ENCODE data around the gene FBXL16. TPM values are rescaled to one million over a fixed set of nuclear protein-coding genes. Genes with fewer than 3 reads are reported as not detected.

Gene FBXL16
- total RNA-seq, 1 donor from 2014 or later: 0.20 TPM

GRCh38 chr16:678209-678857, 27.3 kb downstream of the FBXL16 start:
- DNase-seq (ENCODE audit: low read depth, low spot score): no peak

- no peak for DNase-seq (ENCODE audit: low read depth, low spot score)
Observed at GRCh38 chr16:677316-678190, 28.0 kb downstream of the FBXL16 start.

GRCh38 chr16:676913-677312, 28.7 kb downstream of the FBXL16 start:
- DNase-seq (ENCODE audit: low read depth, low spot score): no peak

- no peak for DNase-seq (ENCODE audit: low read depth, low spot score)
Observed at GRCh38 chr16:676565-676902, 29.1 kb downstream of the FBXL16 start.

- no peak for DNase-seq (ENCODE audit: low read depth, low spot score)
Observed at GRCh38 chr16:675884-676564, 29.6 kb downstream of the FBXL16 start.

- DNase-seq (ENCODE audit: low read depth, low spot score): no peak
Observed at GRCh38 chr16:674968-675883, 30.4 kb downstream of the FBXL16 start, which contains the start of gene RHBDL1. Gene RHBDL1, plus strand, starts transcription at chr16:675671. Its CDS starts 120 bp downstream, at chr16:675791.

- DNase-seq (ENCODE audit: low read depth, low spot score): no peak
Observed at GRCh38 chr16:674214-674881, 31.3 kb downstream of the FBXL16 start.

- DNase-seq (ENCODE audit: low read depth, low spot score): no peak
Observed at GRCh38 chr16:673399-673991, 32.1 kb downstream of the FBXL16 start.

- DNase-seq (ENCODE audit: low read depth, low spot score): no peak
Observed at GRCh38 chr16:672851-673250, 32.8 kb downstream of the FBXL16 start.

- DNase-seq (ENCODE audit: low read depth, low spot score): no peak
Observed at GRCh38 chr16:672371-672770, 33.2 kb downstream of the FBXL16 start.

GRCh38 chr16:671353-672131, 34.1 kb downstream of the FBXL16 start:
- DNase-seq (ENCODE audit: low read depth, low spot score): no peak

- no peak for DNase-seq (ENCODE audit: low read depth, low spot score)
Observed at GRCh38 chr16:670485-671352, 34.9 kb downstream of the FBXL16 start.

- no peak for DNase-seq (ENCODE audit: low read depth, low spot score)
Observed at GRCh38 chr16:669666-670065, 35.9 kb downstream of the FBXL16 start.

GRCh38 chr16:668519-669171, 37.0 kb downstream of the FBXL16 start:
- DNase-seq (ENCODE audit: low read depth, low spot score): no peak

- peak; percentile 44 for DNase-seq (ENCODE audit: low read depth, low spot score)
Observed at GRCh38 chr16:667780-668518, 37.7 kb downstream of the FBXL16 start, which contains the start of gene RHOT2. Gene RHOT2, plus strand, starts transcription at chr16:668132. Its CDS starts 68 bp downstream, at chr16:668200.

- no peak for DNase-seq (ENCODE audit: low read depth, low spot score)
Observed at GRCh38 chr16:667113-667779, 38.4 kb downstream of the FBXL16 start.

GRCh38 chr16:666572-666971, 39.0 kb downstream of the FBXL16 start:
- no peak for DNase-seq (ENCODE audit: low read depth, low spot score)

Data from pulmonary artery endothelial cell (primary cell).